ENCODE results near the gene USP17L26. TPM values are rescaled to one million over a fixed set of nuclear protein-coding genes. Genes with fewer than 3 reads are reported as not detected.

USP17L26 gene, protein sequence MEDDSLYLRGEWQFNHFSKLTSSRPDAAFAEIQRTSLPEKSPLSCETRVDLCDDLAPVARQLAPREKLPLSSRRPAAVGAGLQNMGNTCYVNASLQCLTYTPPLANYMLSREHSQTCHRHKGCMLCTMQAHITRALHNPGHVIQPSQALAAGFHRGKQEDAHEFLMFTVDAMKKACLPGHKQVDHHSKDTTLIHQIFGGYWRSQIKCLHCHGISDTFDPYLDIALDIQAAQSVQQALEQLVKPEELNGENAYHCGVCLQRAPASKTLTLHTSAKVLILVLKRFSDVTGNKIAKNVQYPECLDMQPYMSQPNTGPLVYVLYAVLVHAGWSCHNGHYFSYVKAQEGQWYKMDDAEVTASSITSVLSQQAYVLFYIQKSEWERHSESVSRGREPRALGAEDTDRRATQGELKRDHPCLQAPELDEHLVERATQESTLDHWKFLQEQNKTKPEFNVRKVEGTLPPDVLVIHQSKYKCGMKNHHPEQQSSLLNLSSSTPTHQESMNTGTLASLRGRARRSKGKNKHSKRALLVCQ
- total RNA-seq: not detected

DNA sequence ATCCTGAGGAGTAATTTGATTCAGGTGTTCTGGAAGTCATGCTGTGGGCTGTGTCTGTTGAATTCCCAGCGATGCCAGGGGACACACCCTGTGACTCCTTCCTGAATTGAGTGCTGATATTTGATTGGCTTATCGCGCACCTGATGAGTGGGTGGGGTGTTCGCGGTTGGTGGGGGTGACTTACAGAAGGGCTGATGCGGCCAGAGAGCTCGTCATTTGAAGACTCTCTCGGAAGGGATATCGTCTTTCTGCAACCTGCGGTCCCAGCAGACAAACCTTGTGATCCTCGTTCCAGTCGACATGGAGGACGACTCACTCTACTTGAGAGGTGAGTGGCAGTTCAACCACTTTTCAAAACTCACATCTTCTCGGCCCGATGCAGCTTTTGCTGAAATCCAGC, at the start of gene USP17L26:
Gene USP17L26 (plus strand): TSS at position 301 of the 400 bp plus-strand sequence. CDS start 0 bp downstream, at position 301.

DNA sequence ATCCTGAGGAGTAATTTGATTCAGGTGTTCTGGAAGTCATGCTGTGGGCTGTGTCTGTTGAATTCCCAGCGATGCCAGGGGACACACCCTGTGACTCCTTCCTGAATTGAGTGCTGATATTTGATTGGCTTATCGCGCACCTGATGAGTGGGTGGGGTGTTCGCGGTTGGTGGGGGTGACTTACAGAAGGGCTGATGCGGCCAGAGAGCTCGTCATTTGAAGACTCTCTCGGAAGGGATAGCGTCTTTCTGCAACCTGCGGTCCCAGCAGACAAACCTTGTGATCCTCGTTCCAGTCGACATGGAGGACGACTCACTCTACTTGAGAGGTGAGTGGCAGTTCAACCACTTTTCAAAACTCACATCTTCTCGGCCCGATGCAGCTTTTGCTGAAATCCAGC, 9.6 kb upstream of the USP17L26 start, which contains the start of gene USP17L24:
Gene USP17L24 (plus strand): TSS at position 301 of the 400 bp plus-strand sequence. CDS start 0 bp downstream, at position 301.

DNA sequence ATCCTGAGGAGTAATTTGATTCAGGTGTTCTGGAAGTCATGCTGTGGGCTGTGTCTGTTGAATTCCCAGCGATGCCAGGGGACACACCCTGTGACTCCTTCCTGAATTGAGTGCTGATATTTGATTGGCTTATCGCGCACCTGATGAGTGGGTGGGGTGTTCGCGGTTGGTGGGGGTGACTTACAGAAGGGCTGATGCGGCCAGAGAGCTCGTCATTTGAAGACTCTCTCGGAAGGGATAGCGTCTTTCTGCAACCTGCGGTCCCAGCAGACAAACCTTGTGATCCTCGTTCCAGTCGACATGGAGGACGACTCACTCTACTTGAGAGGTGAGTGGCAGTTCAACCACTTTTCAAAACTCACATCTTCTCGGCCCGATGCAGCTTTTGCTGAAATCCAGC, 4.8 kb upstream of the USP17L26 start, which contains the start of gene USP17L25:
Gene USP17L25 (plus strand): TSS at position 301 of the 400 bp plus-strand sequence. CDS start 0 bp downstream, at position 301.

DNA sequence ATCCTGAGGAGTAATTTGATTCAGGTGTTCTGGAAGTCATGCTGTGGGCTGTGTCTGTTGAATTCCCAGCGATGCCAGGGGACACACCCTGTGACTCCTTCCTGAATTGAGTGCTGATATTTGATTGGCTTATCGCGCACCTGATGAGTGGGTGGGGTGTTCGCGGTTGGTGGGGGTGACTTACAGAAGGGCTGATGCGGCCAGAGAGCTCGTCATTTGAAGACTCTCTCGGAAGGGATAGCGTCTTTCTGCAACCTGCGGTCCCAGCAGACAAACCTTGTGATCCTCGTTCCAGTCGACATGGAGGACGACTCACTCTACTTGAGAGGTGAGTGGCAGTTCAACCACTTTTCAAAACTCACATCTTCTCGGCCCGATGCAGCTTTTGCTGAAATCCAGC, 4.6 kb downstream of the USP17L26 start, which contains the start of gene USP17L5:
Gene USP17L5 (plus strand): TSS at position 301 of the 400 bp plus-strand sequence. CDS start 0 bp downstream, at position 301.

DNA sequence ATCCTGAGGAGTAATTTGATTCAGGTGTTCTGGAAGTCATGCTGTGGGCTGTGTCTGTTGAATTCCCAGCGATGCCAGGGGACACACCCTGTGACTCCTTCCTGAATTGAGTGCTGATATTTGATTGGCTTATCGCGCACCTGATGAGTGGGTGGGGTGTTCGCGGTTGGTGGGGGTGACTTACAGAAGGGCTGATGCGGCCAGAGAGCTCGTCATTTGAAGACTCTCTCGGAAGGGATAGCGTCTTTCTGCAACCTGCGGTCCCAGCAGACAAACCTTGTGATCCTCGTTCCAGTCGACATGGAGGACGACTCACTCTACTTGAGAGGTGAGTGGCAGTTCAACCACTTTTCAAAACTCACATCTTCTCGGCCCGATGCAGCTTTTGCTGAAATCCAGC, 9.4 kb downstream of the USP17L26 start, which contains the start of gene USP17L27:
Gene USP17L27 (plus strand): TSS at position 301 of the 400 bp plus-strand sequence. CDS start 0 bp downstream, at position 301.

DNA sequence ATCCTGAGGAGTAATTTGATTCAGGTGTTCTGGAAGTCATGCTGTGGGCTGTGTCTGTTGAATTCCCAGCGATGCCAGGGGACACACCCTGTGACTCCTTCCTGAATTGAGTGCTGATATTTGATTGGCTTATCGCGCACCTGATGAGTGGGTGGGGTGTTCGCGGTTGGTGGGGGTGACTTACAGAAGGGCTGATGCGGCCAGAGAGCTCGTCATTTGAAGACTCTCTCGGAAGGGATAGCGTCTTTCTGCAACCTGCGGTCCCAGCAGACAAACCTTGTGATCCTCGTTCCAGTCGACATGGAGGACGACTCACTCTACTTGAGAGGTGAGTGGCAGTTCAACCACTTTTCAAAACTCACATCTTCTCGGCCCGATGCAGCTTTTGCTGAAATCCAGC, 14.1 kb downstream of the USP17L26 start, which contains the start of gene USP17L28:
Gene USP17L28 (plus strand): TSS at position 301 of the 400 bp plus-strand sequence. CDS start 0 bp downstream, at position 301.

DNA sequence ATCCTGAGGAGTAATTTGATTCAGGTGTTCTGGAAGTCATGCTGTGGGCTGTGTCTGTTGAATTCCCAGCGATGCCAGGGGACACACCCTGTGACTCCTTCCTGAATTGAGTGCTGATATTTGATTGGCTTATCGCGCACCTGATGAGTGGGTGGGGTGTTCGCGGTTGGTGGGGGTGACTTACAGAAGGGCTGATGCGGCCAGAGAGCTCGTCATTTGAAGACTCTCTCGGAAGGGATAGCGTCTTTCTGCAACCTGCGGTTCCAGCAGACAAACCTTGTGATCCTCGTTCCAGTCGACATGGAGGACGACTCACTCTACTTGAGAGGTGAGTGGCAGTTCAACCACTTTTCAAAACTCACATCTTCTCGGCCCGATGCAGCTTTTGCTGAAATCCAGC, 18.9 kb downstream of the USP17L26 start, which contains the start of gene USP17L29:
Gene USP17L29 (plus strand): TSS at position 301 of the 400 bp plus-strand sequence. CDS start 0 bp downstream, at position 301.

DNA sequence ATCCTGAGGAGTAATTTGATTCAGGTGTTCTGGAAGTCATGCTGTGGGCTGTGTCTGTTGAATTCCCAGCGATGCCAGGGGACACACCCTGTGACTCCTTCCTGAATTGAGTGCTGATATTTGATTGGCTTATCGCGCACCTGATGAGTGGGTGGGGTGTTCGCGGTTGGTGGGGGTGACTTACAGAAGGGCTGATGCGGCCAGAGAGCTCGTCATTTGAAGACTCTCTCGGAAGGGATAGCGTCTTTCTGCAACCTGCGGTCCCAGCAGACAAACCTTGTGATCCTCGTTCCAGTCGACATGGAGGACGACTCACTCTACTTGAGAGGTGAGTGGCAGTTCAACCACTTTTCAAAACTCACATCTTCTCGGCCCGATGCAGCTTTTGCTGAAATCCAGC, 28.4 kb downstream of the USP17L26 start, which contains the start of gene USP17L30:
Gene USP17L30 (plus strand): TSS at position 301 of the 400 bp plus-strand sequence. CDS start 0 bp downstream, at position 301.

Other genes with a start within 250 kb of the USP17L26 start
- not detected for gene FAM90A26, start 164.2 kb upstream of the USP17L26 start, total RNA-seq
- not detected for gene USP17L10, start 124.0 kb upstream of the USP17L26 start, total RNA-seq
- gene USP17L11, start 119.3 kb upstream of the USP17L26 start, total RNA-seq: not detected
- gene USP17L12, start 114.5 kb upstream of the USP17L26 start, total RNA-seq: not detected
- gene USP17L13, start 109.8 kb upstream of the USP17L26 start, total RNA-seq: not detected
- not detected for gene USP17L15, start 100.3 kb upstream of the USP17L26 start, total RNA-seq
- not detected for gene USP17L17, start 90.8 kb upstream of the USP17L26 start, total RNA-seq
- gene USP17L18, start 86.0 kb upstream of the USP17L26 start, total RNA-seq: not detected
- gene USP17L19, start 81.3 kb upstream of the USP17L26 start, total RNA-seq: not detected
- gene USP17L20, start 76.5 kb upstream of the USP17L26 start, total RNA-seq: not detected
- not detected for gene USP17L21, start 71.8 kb upstream of the USP17L26 start, total RNA-seq
- not detected for gene USP17L22, start 67.0 kb upstream of the USP17L26 start, total RNA-seq
- not detected for gene USP17L24, start 9.5 kb upstream of the USP17L26 start, total RNA-seq
- gene USP17L25, start 4.7 kb upstream of the USP17L26 start, total RNA-seq: not detected
- gene USP17L5, start 4.7 kb downstream of the USP17L26 start, total RNA-seq: not detected
- gene USP17L27, start 9.5 kb downstream of the USP17L26 start, total RNA-seq: not detected
- gene USP17L28, start 14.2 kb downstream of the USP17L26 start, total RNA-seq: not detected
- not detected for gene USP17L29, start 19.0 kb downstream of the USP17L26 start, total RNA-seq
- gene USP17L30, start 28.5 kb downstream of the USP17L26 start, total RNA-seq: not detected
- not detected for gene DEFB131A, start 109.8 kb downstream of the USP17L26 start, total RNA-seq

All from activated naive CD4-positive, alpha-beta T cell treated with anti-CD3 and anti-CD28 coated beads, Interleukin-2, amount 10 ng/mL, durations not matched to agents 5 hours and 36 hours (primary cell).